Tibial nerve (tissue), 4 donors: ENCODE measurements around the gene MAPK8IP1. TPM values are rescaled to one million over a fixed set of nuclear protein-coding genes. Genes with fewer than 3 reads are reported as not detected.

Experiments
- DNase-seq, 2 donors: peaks; one replicate each; pipeline ENCODE4 v3.0.0-alpha.2; 2019; ENCODE audit warnings: low spot score in 2 of 2
- H3K27ac ChIP-seq, 4 donors: fragments of 200-600 bp; sonication (generic) in 3 of 4; one replicate each; pipeline ENCODE4 v1.5.1; 2017 to 2019; ENCODE audit warnings: mild to moderate bottlenecking in 1 of 4
- H3K27me3 ChIP-seq, 2 donors: fragments of 200-600 bp; sonication (generic) in 1 of 2; one replicate each; pipeline versions ENCODE4 v1.5.1 to v1.6.0; 2017 to 2019
- H3K36me3 ChIP-seq, 3 donors: fragments of 200-600 bp; sonication (generic); one replicate each; pipeline ENCODE4 v1.5.1; 2018 to 2019
- H3K4me1 ChIP-seq, 4 donors: fragments of 200-600 bp; sonication (generic) in 3 of 4; one replicate each; pipeline ENCODE4 v1.5.1; 2017 to 2019
- H3K4me3 ChIP-seq, 4 donors: fragments of 200-600 bp; sonication (generic) in 3 of 4; one replicate each; pipeline ENCODE4 v1.5.1; 2017 to 2019; ENCODE audit warnings: mild to moderate bottlenecking in 1 of 4, moderate library complexity in 1 of 4
- H3K9me3 ChIP-seq, 4 donors: fragments of 200-600 bp; sonication (generic) in 3 of 4; one replicate each; pipeline ENCODE4 v1.5.1; 2017 to 2019
- EP300 ChIP-seq, 2 donors: sonication (generic); formaldehyde crosslinking; IDR thresholded peaks; one replicate each; pipeline ENCODE4 v1.6.1; 2017; ENCODE audit warnings: antibody characterized with exemption in 2 of 2, mild to moderate bottlenecking in 1 of 2
- POLR2A ChIP-seq, 2 donors: fragments of 450-650 bp; IDR thresholded peaks; one replicate each; pipeline ENCODE4 v1.6.1; 2017; ENCODE audit warnings: antibody characterized with exemption in 2 of 2, mild to moderate bottlenecking in 2 of 2, moderate library complexity in 2 of 2
- WGBS, 2 donors: methylation state at CpG; one replicate each; pipeline ENCODE4 v1.1.5; 2018; 5-methylcytosine and 5-hydroxymethylcytosine counted together
- total RNA-seq, 4 donors: library from RNA; depleted of rRNA; stranded (reverse); fragments of >200 nt; gene quantifications; one replicate each; pipeline ENCODE4 v1.1.0, GENCODE V29; 2016
- TF ChIP-seq, protein P1 (sequence below), 5 experiments: fragments of 200-600 bp in 3 of 5; fragments of 450-650 bp in 2 of 5; sonication (generic) in 3 of 5; IDR thresholded peaks; one replicate each; pipeline ENCODE4 v1.5.1; 2016 to 2019; ENCODE audit warnings: antibody characterized with exemption in 5 of 5, mild to moderate bottlenecking in 3 of 5, moderate library complexity in 2 of 5

MAPK8IP1 gene
- total RNA-seq, 4 donors from 2014 or later, result 165 to 298 (median 230) TPM

DNA sequence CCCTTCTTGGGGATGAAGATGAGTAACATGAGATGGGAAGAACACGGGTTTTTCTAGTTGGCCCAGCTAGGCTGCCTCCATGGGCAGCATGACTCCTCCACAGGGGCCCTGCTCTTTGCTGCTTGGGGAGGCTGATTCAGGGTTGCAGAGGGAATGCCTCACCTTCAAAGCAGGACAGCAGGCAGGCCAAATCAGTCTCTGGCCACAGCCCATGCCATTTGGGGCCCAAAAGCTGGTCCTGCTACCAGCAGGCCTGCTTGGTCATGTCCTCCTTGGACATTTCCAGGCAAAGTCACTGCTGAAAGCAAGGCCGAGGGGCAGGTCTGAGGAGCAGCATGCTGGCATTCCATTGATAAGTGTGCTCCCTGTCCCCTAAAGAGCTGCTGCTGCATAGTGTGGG, 13.8 kb upstream of the MAPK8IP1 start:
- WGBS, 2 donors, result 93 to 100% methylated on average over 1 to 2 of the region's 2 CpGs
- H3K27ac ChIP-seq, result no peak overlapping the region

DNA sequence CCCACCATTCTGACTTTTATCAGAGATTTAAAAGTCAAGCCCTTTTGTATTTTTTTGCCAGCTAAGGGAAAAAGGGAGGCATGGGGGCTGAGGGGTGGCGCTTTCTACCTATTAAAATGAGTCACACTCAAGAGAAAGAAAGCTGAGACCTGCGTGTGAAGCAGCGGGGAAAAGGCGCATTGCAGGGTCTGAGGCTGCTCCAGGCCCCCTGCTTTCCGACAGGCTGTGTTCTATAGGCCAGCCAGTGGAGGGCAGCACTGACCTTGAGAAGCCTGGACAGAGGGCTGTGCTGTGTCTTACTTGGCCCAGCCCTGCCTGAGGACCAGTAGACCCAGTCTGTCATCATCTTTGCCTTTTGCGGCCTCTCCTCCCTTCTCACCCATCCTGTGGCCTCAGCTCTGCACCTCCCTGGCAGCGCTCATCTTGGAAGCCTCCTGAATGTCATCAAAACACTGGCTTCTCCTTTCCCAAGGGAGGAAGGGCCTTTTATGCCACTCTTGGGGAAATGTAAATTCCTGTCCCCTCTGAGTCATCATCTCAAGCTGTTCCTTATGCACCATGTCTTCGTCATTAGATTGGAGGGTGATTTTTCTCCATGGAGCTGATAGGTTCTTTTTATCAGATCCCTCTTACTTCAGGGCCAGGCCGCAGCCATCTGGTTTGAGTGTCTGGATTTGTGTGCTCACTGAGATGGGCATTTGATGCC, 12.6 kb upstream of the MAPK8IP1 start:
- no peaks in the 10 kb centered on the region for H3K27me3 ChIP-seq
- no peak overlapping the region for H3K4me3 ChIP-seq
- no peak for DNase-seq
- no peaks in the 10 kb centered on the region for H3K9me3 ChIP-seq
- TF ChIP-seq POLR2A (IDR thresholded peaks at IDR 0.05) (no peak), EP300 (IDR thresholded peaks at IDR 0.05) (no peak)
- TF ChIP-seq, protein P1, sequence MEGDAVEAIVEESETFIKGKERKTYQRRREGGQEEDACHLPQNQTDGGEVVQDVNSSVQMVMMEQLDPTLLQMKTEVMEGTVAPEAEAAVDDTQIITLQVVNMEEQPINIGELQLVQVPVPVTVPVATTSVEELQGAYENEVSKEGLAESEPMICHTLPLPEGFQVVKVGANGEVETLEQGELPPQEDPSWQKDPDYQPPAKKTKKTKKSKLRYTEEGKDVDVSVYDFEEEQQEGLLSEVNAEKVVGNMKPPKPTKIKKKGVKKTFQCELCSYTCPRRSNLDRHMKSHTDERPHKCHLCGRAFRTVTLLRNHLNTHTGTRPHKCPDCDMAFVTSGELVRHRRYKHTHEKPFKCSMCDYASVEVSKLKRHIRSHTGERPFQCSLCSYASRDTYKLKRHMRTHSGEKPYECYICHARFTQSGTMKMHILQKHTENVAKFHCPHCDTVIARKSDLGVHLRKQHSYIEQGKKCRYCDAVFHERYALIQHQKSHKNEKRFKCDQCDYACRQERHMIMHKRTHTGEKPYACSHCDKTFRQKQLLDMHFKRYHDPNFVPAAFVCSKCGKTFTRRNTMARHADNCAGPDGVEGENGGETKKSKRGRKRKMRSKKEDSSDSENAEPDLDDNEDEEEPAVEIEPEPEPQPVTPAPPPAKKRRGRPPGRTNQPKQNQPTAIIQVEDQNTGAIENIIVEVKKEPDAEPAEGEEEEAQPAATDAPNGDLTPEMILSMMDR (IDR thresholded peaks at IDR 0.05), result peak; percentile 43 to 69 (median 52)
- no peaks in the 10 kb centered on the region for H3K4me1 ChIP-seq
- 59 to 61% methylated on average over 9 of the region's 9 CpGs for WGBS, 2 donors
- H3K27ac ChIP-seq, result peak overlapping the region in 2 of 4 donors; percentile 36 to 38
- peaks cover 0 to 100% (median 39%) of the 10 kb centered on the region in 3 donors for H3K36me3 ChIP-seq

More for the DNA sequence above, 13.8 kb upstream of the MAPK8IP1 start:
- no peaks in the 10 kb centered on the region for H3K4me1 ChIP-seq
- DNase-seq, result no peak
- no peaks in the 10 kb centered on the region for H3K27me3 ChIP-seq
- no peak overlapping the region for H3K4me3 ChIP-seq
- H3K36me3 ChIP-seq, result peaks cover 0 to 100% (median 44%) of the 10 kb centered on the region in 3 donors
- TF ChIP-seq, protein P1 (IDR thresholded peaks at IDR 0.05), result no peak
- TF ChIP-seq EP300 (IDR thresholded peaks at IDR 0.05), result no peak
- H3K9me3 ChIP-seq, result no peaks in the 10 kb centered on the region

DNA sequence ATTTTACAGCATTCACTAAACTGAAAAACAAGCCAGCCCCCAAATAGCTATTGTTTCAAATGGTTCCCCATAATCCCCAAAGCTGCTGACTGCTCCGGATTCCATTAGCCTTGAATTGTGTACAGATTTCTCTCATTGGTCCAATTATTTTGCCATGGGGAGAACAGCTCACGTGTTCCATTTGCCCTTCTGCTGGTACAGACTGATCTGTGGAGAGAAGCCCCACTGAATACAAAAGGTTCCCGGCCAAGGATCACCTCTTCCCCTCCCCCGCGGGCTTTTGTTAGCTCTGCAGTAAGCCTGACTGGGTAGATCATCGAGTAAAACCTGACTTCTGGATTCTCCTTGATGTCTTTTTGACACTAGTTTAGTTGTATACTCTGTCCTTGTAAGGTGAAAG, 9.1 kb upstream of the MAPK8IP1 start:
- DNase-seq, result no peak
- peaks cover 0 to 97% (median 6%) of the 10 kb centered on the region in 3 donors for H3K36me3 ChIP-seq
- H3K4me3 ChIP-seq, result no peak overlapping the region
- no peaks in the 10 kb centered on the region for H3K4me1 ChIP-seq
- H3K27me3 ChIP-seq, result no peaks in the 10 kb centered on the region
- TF ChIP-seq POLR2A (IDR thresholded peaks at IDR 0.05) (no peak), EP300 (IDR thresholded peaks at IDR 0.05) (no peak)
- TF ChIP-seq, protein P1 (IDR thresholded peaks at IDR 0.05), result no peak
- no peak overlapping the region for H3K27ac ChIP-seq
- 55% methylated on average over 6 of the region's 6 CpGs for WGBS, 2 donors
- no peaks in the 10 kb centered on the region for H3K9me3 ChIP-seq

DNA sequence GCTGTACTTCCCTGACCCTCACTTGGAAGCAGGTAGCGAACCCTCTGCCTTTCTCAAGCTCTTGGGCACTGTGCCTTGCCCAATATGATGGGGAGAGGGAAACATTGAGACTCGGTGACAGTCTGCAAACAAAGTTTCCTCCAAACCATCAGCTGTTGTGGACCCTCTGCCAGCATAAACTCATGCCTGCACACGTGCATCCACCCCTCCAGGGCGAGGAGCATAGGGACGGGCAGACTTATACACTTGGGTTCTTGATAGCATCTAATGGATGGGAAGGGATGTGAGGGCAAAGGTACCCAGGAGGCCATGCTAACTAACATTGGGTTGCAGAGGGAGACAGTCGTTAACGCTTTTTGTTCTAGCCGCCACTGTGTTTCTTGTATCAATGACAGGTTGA, 8.2 kb upstream of the MAPK8IP1 start:
- TF ChIP-seq POLR2A (IDR thresholded peaks at IDR 0.05) (no peak), EP300 (IDR thresholded peaks at IDR 0.05) (no peak)
- TF ChIP-seq, protein P1 (IDR thresholded peaks at IDR 0.05), result no peak
- H3K27ac ChIP-seq, result no peak overlapping the region
- DNase-seq, result no peak
- H3K4me1 ChIP-seq, result no peaks in the 10 kb centered on the region
- H3K4me3 ChIP-seq, result no peak overlapping the region
- no peaks in the 10 kb centered on the region for H3K9me3 ChIP-seq
- H3K36me3 ChIP-seq, result peaks cover 0 to 97% (median 6%) of the 10 kb centered on the region in 3 donors
- WGBS, 2 donors, result 87 to 93% methylated on average over 8 of the region's 8 CpGs
- no peaks in the 10 kb centered on the region for H3K27me3 ChIP-seq

DNA sequence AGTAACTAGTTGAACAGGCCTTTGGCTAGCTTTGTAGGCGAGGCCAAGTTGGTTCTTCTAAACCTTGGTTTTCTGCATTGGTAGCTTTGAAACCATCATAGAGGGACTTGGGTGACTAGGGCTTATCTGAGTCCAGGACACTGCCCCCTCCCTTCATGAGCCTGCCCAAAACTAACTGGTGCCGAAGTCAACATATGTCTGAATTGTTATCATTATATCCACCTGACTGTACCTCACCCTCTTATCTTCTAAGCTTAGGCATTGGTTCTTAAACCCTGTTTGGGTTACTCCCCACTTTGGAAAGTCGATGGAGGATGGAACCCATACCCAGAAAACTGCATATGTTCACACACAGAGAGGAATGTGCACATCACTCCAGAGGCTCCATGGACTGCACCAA, 7.6 kb upstream of the MAPK8IP1 start:
- no peaks in the 10 kb centered on the region for H3K27me3 ChIP-seq
- no peaks in the 10 kb centered on the region for H3K4me1 ChIP-seq
- 95 to 100% methylated on average over 3 of the region's 3 CpGs for WGBS, 2 donors
- TF ChIP-seq, protein P1 (IDR thresholded peaks at IDR 0.05), result no peak
- TF ChIP-seq EP300 (IDR thresholded peaks at IDR 0.05) (no peak), POLR2A (IDR thresholded peaks at IDR 0.05) (no peak)
- no peaks in the 10 kb centered on the region for H3K9me3 ChIP-seq
- H3K27ac ChIP-seq, result no peak overlapping the region
- H3K36me3 ChIP-seq, result peaks cover 0 to 97% (median 3%) of the 10 kb centered on the region in 3 donors
- DNase-seq, result no peak
- no peak overlapping the region for H3K4me3 ChIP-seq
